Muscle layer of colon (tissue), 2 donors: Measurements from ENCODE around the gene DAZAP2.
"Not testable (repeated sequence)": the region's sequence is repeated elsewhere in the genome, so short reads cannot be mapped to it uniquely, and the experiment has no call there.

Experiments used
- H3K27ac ChIP-seq: one replicate; pipeline ENCODE4 v1.7.0; 2013; ENCODE audit warnings: low read depth, mild to moderate bottlenecking, low read length, moderate library complexity
- H3K27me3 ChIP-seq, 2 donors: one replicate each; pipeline ENCODE4 v1.7.0; 2013; ENCODE audit warnings: low read length in 2 of 2, mild to moderate bottlenecking in 2 of 2; ENCODE audit not compliant: insufficient read depth in 2 of 2, control insufficient read depth in 1 of 2
- H3K36me3 ChIP-seq: one replicate; pipeline ENCODE4 v1.7.0; 2013; ENCODE audit warnings: mild to moderate bottlenecking, low read length; ENCODE audit not compliant: insufficient read depth
- H3K4me1 ChIP-seq: one replicate; pipeline ENCODE4 v1.7.0; 2013; ENCODE audit warnings: mild to moderate bottlenecking, low read length; ENCODE audit not compliant: insufficient read depth
- H3K4me3 ChIP-seq, 2 donors: one replicate each; pipeline ENCODE4 v1.7.0; 2013; ENCODE audit warnings: low read length in 2 of 2, low read depth in 1 of 2, mild to moderate bottlenecking in 1 of 2, moderate library complexity in 1 of 2
- H3K9ac ChIP-seq: one replicate; pipeline ENCODE4 v1.7.0; 2013; ENCODE audit warnings: low read length
- H3K9me3 ChIP-seq: one replicate; pipeline ENCODE4 v1.7.0; 2013; ENCODE audit warnings: mild to moderate bottlenecking, low read length
- donor health status: abdominal sarcoma.
- donor health status: Adenocarcinoma of cecum.

The DAZAP2 gene

DNA sequence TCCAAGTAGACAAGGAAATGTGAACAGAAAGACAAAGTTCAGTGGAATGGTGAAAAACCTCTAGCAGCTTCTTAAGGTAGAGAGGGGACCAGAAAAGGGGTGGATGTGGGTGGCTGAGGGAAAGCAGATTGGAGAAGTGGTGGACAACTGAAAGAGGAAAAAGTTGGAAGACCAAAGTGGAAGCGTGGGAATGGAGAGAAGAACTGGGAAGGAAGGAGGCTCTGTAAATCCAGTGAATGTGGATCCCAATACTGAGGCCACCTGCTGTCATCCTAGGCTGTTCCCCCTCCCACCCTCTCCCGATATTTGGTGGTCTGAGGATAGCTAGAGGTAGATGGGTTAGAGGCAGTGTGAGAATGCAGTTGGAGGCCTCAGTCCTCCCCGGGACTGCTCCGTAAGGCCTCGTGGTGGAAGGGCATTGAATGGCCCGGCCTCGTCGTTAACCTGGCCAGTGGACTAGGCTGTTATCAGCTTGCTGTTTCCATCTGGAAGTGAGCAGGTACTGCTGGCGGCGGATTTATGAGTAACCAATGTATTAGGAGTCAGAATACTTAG lies 19.9 kb upstream of the DAZAP2 start:
- Histone ChIP-seq H3K27me3 (no peaks in the 10 kb centered on the region), H3K4me3 (peak overlapping the region; percentile 79 to 99), H3K27ac (peak overlapping the region; percentile 90), H3K9me3 (no peaks in the 10 kb centered on the region), H3K36me3 (no peaks in the 10 kb centered on the region), H3K9ac (peak overlapping the region; percentile 59), H3K4me1 (peaks cover 17% of the 10 kb centered on the region)

DNA sequence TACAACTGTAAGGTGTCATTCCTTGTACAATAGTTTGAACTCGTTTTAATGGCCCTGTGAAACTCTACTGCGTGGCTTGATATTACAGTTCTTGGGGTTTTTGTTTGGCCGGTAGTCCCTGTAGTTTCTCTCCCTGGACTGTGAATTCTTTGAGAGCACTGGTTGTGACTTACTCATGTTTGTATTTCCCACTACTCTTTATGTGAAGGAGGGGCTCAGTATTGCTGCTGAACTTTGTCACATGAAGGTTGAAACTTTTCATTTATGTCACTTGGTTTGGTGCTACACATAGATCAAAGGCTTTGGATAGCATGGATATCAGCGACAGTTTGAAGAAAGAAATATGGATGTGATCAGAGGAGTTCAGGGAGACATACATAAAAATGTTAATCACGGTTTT lies 19.3 kb upstream of the DAZAP2 start:
- Histone ChIP-seq H3K27ac (no peak overlapping the region), H3K4me3 (no peak overlapping the region), H3K9ac (no peak overlapping the region)

GRCh38 chr12:51219857-51220256 lies 18.8 kb upstream of the DAZAP2 start:
- not testable (repeated sequence) for H3K9me3 ChIP-seq, H3K9ac ChIP-seq, H3K36me3 ChIP-seq, H3K27me3 ChIP-seq, H3K27ac ChIP-seq, H3K4me3 ChIP-seq
- peaks cover 17% of the 10 kb centered on the region for H3K4me1 ChIP-seq

More for the DNA sequence above, 19.3 kb upstream of the DAZAP2 start:
- Histone ChIP-seq H3K36me3 (no peaks in the 10 kb centered on the region), H3K9me3 (no peaks in the 10 kb centered on the region), H3K27me3 (no peaks in the 10 kb centered on the region), H3K4me1 (peaks cover 17% of the 10 kb centered on the region)

GRCh38 chr12:51222461-51222860 lies 16.2 kb upstream of the DAZAP2 start:
- Histone ChIP-seq H3K27ac (no peak overlapping the region), H3K9ac (no peak overlapping the region), H3K36me3 (no peaks in the 10 kb centered on the region), H3K4me1 (peaks cover 11% of the 10 kb centered on the region), H3K9me3 (no peaks in the 10 kb centered on the region), H3K27me3 (no peaks in the 10 kb centered on the region), H3K4me3 (no peak overlapping the region)

GRCh38 chr12:51224625-51225024 lies 14.0 kb upstream of the DAZAP2 start:
- H3K27me3 ChIP-seq, result no peaks in the 10 kb centered on the region
- no peak overlapping the region for H3K9ac ChIP-seq
- peaks cover 1% of the 10 kb centered on the region for H3K4me1 ChIP-seq
- no peaks in the 10 kb centered on the region for H3K36me3 ChIP-seq
- H3K4me3 ChIP-seq, result no peak overlapping the region
- H3K9me3 ChIP-seq, result no peaks in the 10 kb centered on the region
- H3K27ac ChIP-seq, result no peak overlapping the region

GRCh38 chr12:51225234-51225633 lies 13.4 kb upstream of the DAZAP2 start:
- Histone ChIP-seq H3K4me1 (no peaks in the 10 kb centered on the region), H3K36me3 (no peaks in the 10 kb centered on the region), H3K9me3 (no peaks in the 10 kb centered on the region), H3K4me3 (no peak overlapping the region), H3K27ac (no peak overlapping the region), H3K27me3 (no peaks in the 10 kb centered on the region), H3K9ac (no peak overlapping the region)

- Histone ChIP-seq H3K27ac (no peak overlapping the region), H3K9ac (no peak overlapping the region)
Observed at GRCh38 chr12:51225771-51226170, 12.9 kb upstream of the DAZAP2 start.

GRCh38 chr12:51227112-51227511 lies 11.5 kb upstream of the DAZAP2 start:
- H3K9me3 ChIP-seq, H3K27ac ChIP-seq, H3K4me3 ChIP-seq, H3K4me1 ChIP-seq, H3K36me3 ChIP-seq, H3K27me3 ChIP-seq, H3K9ac ChIP-seq: not testable (repeated sequence)

More at GRCh38 chr12:51225771-51226170, 12.9 kb upstream of the DAZAP2 start:
- H3K4me1 ChIP-seq, result no peaks in the 10 kb centered on the region
- H3K9me3 ChIP-seq, result no peaks in the 10 kb centered on the region
- H3K27me3 ChIP-seq, result no peaks in the 10 kb centered on the region
- H3K4me3 ChIP-seq, result no peak overlapping the region
- H3K36me3 ChIP-seq, result no peaks in the 10 kb centered on the region

DNA sequence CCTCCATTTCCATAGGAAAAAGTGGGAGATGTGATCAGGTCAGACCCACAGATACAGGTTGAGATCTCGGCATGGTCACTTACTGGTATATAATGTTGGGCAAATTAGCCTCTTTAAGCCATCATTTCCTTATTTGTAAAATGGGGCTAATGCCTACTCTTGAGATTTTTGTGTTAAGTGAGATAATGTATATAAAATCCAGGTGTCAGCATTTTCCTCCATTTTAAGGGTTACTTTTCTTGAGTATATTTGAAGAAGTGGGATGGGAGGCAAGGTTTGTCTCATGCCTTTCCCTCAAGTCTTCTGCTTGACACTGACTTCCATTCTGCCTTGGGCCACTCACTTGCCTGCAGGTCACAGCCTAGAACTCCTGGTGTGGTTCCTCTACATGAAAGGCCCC lies 10.7 kb upstream of the DAZAP2 start:
- no peak overlapping the region for H3K27ac ChIP-seq
- H3K9ac ChIP-seq, result no peak overlapping the region
- no peaks in the 10 kb centered on the region for H3K4me1 ChIP-seq
- no peaks in the 10 kb centered on the region for H3K27me3 ChIP-seq
- no peaks in the 10 kb centered on the region for H3K36me3 ChIP-seq
- H3K4me3 ChIP-seq, result no peak overlapping the region
- H3K9me3 ChIP-seq, result no peaks in the 10 kb centered on the region

DNA sequence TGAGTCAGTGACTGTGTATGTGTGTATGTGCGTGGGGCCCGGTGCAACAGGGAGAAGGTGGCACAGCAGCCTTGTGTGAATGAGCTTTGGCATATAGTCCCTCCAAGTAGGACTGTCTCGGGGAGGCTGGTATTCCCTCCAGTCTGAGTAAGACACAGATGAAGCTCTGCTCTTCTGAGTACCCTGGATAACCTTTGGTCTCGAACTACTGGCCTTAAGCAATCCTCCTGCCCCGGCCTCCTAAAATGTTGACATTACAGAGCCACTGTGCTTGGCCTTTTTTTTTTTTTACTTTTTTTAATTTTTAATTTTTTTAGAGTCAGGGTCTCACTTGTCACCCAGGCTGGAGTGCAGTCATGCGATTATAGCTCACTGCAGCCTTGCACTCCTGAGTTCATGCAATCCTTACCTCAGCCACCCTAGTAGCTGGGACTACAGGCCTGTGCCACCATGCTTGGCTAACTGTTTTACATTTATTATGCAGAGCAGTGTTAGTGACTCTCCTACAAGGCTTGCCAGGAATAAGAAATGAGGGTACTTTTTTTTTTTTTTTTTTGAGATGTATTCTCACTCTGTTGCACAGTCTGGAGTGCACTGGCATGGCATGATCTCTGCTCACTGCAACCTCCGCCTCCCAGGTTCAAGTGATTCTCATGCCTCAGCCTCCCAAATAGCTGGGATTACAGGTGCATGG lies 9.4 kb upstream of the DAZAP2 start:
- Histone ChIP-seq H3K27ac (no peak overlapping the region), H3K9me3 (no peaks in the 10 kb centered on the region), H3K27me3 (no peaks in the 10 kb centered on the region), H3K4me1 (no peaks in the 10 kb centered on the region), H3K4me3 (no peak overlapping the region), H3K36me3 (no peaks in the 10 kb centered on the region), H3K9ac (no peak overlapping the region)

GRCh38 chr12:51232642-51233041 lies 6.0 kb upstream of the DAZAP2 start:
- H3K4me3 ChIP-seq, result no peak overlapping the region
- H3K36me3 ChIP-seq, result no peaks in the 10 kb centered on the region
- no peaks in the 10 kb centered on the region for H3K4me1 ChIP-seq
- H3K9ac ChIP-seq, result no peak overlapping the region
- no peaks in the 10 kb centered on the region for H3K27me3 ChIP-seq
- no peaks in the 10 kb centered on the region for H3K9me3 ChIP-seq
- no peak overlapping the region for H3K27ac ChIP-seq

DNA sequence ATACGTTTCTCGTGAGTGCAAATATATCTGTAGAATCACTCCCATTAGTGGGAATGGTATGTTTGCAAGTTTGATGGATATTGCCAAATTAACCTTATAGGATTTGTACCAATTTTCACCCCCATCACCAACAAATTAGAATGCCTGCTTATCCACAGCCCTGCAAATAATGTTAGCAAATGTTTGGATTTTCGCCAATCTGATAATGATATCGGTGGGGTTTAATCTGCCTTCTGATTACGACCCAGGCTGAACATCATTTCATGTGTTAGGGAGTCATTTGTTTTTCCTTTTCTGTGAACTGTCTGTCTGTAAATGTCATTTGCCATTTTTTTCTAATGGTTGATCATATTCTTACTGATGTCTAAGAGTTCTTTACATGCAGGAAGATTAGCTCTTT lies 4.1 kb upstream of the DAZAP2 start:
- H3K27me3 ChIP-seq, result no peaks in the 10 kb centered on the region
- H3K4me3 ChIP-seq, result no peak overlapping the region
- H3K36me3 ChIP-seq, result no peaks in the 10 kb centered on the region
- H3K27ac ChIP-seq, result no peak overlapping the region
- no peak overlapping the region for H3K9ac ChIP-seq
- H3K4me1 ChIP-seq, result peaks cover 5% of the 10 kb centered on the region
- H3K9me3 ChIP-seq, result no peaks in the 10 kb centered on the region
